Left cardiac atrium (tissue), 4 donors: ENCODE data around the gene GSG1. TPM values are rescaled to one million over a fixed set of nuclear protein-coding genes. Genes with fewer than 3 reads are reported as not detected.
"Not testable (repeated sequence)": the region's sequence is repeated elsewhere in the genome, so short reads cannot be mapped to it uniquely, and the experiment has no call there.

ENCODE experiments used
- ATAC-seq, 2 donors: fragments of 200-7000 bp; cut with Tn5 transposase; one replicate each; pipeline ENCODE4 v1.9.1; 2020; ENCODE audit warnings: mild to moderate bottlenecking in 2 of 2, moderate library complexity in 2 of 2
- DNase-seq: peaks from one replicate; pipeline ENCODE4 v3.0.0-alpha.2; 2020
- intact Hi-C, 2 donors: fragments of 100-400 bp; cut with DNase I; formaldehyde crosslinking; loops; one replicate each; pipeline versions ENCODE4 v1.14.1 to v1.15.1; 2022 to 2023
- total RNA-seq, 2 donors: library from RNA; stranded (reverse); fragmentation: NEBNext Ultra II Directional; extraction: Animal tissue kit (Norgen Biotek cat#: 25700); gene quantifications; one replicate each; pipeline ENCODE4 v1.2.1, GENCODE V29; 2021
- donor health status: DM: no; HTN: yes; CAD: no.
- donor health status: DM: no; HTN: yes; CAD: no; lungs with severe emphysema.
- donor health status: DM: yes; HTN: yes; CAD: no.
- donor health status: Dilated cardiomyopathy.

Gene GSG1
- total RNA-seq, 2 donors from 2014 or later: not detected

DNA sequence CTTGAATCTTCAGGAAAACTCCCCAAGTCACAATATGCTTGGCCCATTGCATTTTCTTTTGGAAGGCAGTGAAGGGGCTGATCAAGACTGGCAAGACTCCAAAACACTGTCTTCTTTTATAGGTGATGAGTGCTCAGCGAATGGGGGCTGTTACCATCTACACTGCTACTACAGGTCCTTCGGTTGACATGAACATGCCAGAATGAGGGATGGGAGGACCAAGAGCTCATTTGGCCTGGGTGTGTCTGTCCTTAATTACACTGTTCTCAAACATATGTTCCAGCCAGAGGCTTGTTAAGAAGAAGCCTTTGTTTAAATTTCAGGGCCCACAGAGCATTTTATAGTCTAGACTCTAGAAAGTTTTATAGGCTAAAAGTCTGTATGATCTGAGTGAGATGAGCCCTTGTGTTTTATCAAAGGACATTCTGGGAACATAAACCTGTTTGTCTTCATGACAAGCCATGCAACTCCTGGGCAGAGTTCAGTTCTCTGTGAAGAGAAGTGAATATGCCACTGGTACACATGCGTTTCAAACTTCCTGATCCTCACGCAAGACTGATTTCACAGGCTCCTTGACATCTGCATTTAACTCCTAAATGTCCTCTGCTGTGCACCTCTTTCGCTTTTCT is 64.0 kb downstream of the GSG1 start:
- intact Hi-C loops: no loop called here
- DNase-seq (no peak), ATAC-seq (no peak)

DNA sequence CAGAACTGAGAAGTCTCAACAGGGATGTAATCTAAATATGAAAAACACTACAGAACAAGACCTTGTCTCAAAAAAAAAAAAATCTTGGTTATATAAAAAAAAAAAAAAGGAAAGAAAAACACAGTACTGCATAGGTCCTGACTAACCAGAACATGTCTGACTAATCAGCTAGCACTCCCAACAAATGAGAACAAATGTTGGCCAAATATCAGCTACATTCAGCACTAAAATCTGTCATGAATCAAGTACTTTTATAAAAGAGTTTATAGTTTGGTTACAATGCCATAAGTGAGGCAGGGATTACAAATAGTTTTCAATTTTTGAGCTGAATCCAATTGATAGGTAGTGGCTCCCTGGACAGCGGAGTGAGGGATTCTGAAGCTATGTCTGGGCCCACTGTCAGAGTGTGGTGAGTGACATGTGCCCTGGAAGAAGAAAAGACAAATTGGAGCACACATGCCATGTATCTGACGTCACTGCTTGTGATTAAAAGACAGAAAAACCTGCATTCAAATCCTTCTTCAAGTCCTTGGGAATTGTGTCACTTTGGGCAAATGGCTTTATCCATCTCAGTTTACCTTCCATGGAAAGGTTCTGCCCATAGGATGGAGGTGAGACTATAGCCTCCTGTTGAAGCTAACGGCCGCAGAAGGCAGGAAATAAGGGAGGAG is 64.8 kb downstream of the GSG1 start:
- no peak for DNase-seq
- peak in 1 of 2 donors; percentile 86 for ATAC-seq
- intact Hi-C loops: no loop called here

DNA sequence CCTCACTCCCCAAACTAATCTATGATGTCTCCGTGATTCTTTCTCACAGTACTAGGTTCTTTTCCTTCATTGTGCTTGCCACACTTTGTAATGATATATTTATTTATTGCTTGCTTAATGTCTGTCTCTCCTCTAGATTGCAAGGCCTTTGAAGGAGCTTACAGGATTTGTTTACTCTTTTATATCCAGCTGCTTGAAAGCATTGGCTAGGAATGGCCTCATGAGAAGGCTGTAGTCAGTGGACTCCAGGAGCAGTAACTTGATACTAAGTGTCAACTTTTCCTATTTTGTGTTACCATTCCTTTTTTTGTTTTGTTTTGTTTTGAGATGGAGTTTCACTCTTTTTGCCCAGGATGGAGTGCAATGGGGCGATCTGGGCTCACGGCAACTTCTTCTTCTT is 66.6 kb downstream of the GSG1 start:
- no peak for ATAC-seq
- DNase-seq: no peak
- intact Hi-C loops: no loop called here

DNA sequence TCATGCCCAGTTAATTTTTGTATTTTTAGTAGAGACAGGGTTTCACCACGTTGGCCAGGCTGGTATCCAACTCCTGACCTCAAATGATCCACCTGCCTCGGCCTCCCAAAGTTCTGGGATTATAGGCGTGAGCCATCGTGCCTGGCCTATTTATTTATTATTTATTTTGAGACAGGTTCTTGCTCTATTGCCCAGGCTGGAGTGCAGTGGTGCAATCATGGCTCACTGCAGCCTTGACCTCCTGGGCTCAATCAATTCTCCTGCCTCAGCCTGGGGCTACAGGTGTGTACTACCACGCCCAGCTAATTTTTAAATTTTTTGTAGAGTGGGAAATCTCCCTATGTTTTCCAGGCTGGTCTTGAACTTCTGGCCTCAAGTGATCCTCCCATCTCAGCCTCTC is 68.1 kb downstream of the GSG1 start:
- ATAC-seq, intact Hi-C loops, DNase-seq: not testable (repeated sequence)

Other genes starting within 250 kb of the GSG1 start
- gene GPRC5A, start 212.1 kb downstream of the GSG1 start, total RNA-seq: 1 to 10 TPM; 2.6 to 5.6 TPM
- not detected for gene GPRC5D, start 151.5 kb downstream of the GSG1 start, total RNA-seq
- gene HEBP1, start 103.4 kb downstream of the GSG1 start, total RNA-seq: 10 to 100 TPM; 57.5 to 65.1 TPM
- 1 to 10 TPM; 3.7 to 3.8 TPM for gene FAM234B, start 59.3 kb downstream of the GSG1 start, total RNA-seq
- gene EMP1, start 93.1 kb upstream of the GSG1 start, total RNA-seq: 100 to 1,000 TPM; 304 to 477 TPM